Ishikawa (cell line): ENCODE measurements around the gene KDF1.

Source experiments
- CEBPB ChIP-seq: IDR thresholded peaks from 2 replicates; pipeline ENCODE4 v1.6.1; 2012
- EGR1 ChIP-seq: IDR thresholded peaks from 2 replicates; pipeline ENCODE4 v1.6.1; 2012
- EP300 ChIP-seq: IDR thresholded peaks from 2 replicates; pipeline ENCODE4 v1.6.1; 2012; ENCODE audit warnings: borderline replicate concordance
- FOXM1 ChIP-seq: IDR thresholded peaks from 2 replicates; pipeline ENCODE4 v1.6.1; 2012; ENCODE audit warnings: low read depth, borderline replicate concordance
- NFIC ChIP-seq: IDR thresholded peaks from 2 replicates; pipeline ENCODE4 v1.6.1; 2012
- RAD21 ChIP-seq: IDR thresholded peaks from 2 replicates; pipeline ENCODE4 v1.6.1; 2012; ENCODE audit warnings: low read depth
- REST ChIP-seq: IDR thresholded peaks from 2 replicates; pipeline ENCODE4 v1.6.1; 2012; ENCODE audit warnings: low read depth, mild to moderate bottlenecking
- TAF1 ChIP-seq: IDR thresholded peaks from 2 replicates; pipeline ENCODE4 v1.6.1; 2012; ENCODE audit warnings: low read depth, mild to moderate bottlenecking
- TCF12 ChIP-seq: IDR thresholded peaks from 2 replicates; pipeline ENCODE4 v1.6.1; 2012; ENCODE audit warnings: low read depth
- TEAD4 ChIP-seq: IDR thresholded peaks from 2 replicates; pipeline ENCODE4 v1.6.1; 2012
- YY1 ChIP-seq: IDR thresholded peaks from 2 replicates; pipeline ENCODE4 v1.6.1; 2012; ENCODE audit warnings: low read depth
- ZBTB7A ChIP-seq: IDR thresholded peaks from 2 replicates; pipeline ENCODE4 v1.6.1; 2012; ENCODE audit warnings: low read depth
- TF ChIP-seq, protein P1 (sequence below): IDR thresholded peaks from 2 replicates; pipeline ENCODE4 v1.6.1; 2012

Gene KDF1

DNA sequence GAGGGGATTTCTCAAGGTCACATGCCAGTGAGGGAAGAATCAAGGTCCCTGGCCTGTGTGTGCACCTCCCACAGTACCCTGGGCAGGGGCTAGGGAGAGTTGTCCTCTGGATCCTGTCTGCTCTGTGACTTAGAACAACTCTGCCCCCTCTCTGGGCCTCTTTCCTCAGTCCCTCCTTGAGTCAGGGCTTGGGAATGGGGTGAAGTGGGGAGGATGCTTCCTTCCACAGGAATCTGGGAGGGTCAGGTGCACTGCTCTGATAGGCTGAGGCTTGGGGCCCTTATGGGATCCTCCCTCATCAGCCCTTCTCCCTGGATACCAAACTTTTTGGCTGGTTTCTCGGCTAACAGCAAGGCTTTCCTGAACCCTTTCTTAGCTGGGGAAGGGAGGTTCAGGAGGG lies 35.8 kb upstream of the KDF1 start:
- TF ChIP-seq EP300: no peak
- TF ChIP-seq TAF1: no peak

DNA sequence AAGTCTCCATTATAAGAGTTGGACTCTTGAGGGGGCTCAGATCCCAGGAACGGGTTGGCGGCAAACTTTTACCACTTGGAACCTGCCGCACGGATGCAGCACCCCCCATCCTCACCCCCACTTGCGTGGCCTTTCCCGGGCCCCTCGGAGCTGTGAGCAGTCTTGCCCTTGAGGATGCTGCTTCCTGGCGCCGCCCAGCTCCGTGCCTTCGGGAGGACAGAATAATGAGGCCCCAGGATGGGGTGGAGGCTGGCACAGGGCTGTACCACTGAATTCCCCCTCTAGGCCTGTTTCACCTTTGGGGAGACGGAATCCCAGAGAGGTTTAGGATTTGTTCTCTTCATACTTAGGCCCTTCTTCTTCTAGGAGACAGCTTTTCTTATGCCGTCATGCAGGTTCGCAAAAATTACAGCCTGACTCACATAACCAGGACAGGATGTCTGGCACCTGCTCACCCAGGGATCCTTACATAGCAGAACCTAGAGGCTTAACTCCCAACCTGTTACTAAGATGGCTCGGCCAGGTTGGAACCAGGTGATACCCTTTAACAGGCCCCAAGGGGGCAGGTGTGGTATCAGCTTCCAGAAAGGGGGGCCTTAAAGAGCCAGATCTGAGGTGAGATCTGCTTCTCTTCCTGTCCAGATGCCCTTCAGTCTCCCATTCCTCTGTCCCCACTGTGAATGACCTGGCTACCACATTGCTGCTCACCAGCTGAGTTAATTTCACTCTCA lies 34.7 kb upstream of the KDF1 start:
- TF ChIP-seq TEAD4 (no peak), NFIC (no peak), REST (no peak), EGR1 (no peak), TCF12 (no peak), RAD21 (no peak)
- TF ChIP-seq, protein P1, sequence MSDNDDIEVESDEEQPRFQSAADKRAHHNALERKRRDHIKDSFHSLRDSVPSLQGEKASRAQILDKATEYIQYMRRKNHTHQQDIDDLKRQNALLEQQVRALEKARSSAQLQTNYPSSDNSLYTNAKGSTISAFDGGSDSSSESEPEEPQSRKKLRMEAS: no peak

GRCh38 chr1:26994020-26994786 lies 33.9 kb upstream of the KDF1 start:
- TF ChIP-seq NFIC (no peak), TAF1 (no peak), RAD21 (no peak), FOXM1 (no peak), REST (no peak), TEAD4 (no peak), ZBTB7A (no peak), EGR1 (no peak)

DNA sequence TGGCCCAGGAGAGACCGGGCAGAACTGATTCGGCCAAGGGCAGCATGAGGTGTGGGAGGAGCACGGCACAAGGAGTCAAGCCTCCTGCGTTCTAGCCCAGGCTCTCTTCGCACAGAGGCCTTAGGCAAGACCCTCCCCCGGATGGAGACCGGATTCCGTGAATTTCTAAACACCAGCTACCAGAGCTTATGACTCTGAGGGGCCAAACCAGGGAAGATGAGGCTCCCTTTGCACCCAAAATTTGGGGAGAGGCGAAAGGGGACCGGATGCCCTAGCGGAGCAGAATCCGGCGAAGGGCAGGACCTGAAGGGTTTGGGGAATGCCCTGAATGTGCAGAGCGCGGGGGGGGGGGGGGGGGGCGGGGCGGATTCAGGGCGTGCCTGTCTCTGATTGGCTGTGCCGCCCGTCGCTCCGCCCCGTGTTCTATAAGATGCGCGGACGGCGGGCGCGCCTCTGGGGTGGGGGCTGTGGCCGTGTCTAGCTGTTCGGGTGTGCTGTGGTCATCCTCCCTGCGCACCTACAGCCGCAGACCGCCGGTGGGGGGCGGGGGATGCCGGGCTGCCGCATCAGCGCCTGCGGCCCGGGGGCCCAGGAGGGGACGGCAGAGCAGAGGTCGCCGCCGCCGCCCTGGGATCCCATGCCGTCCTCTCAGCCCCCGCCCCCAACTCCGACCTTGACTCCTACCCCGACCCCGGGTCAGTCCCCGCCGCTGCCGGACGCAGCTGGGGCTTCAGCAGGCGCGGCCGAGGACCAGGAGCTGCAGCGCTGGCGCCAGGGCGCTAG lies 33.2 kb upstream of the KDF1 start, which contains the start of gene TRNP1:
TRNP1 (plus strand) TSS at position 456 of the 783 bp plus-strand sequence; CDS start at position 551, 95 bp downstream.
- TF ChIP-seq, protein P1: 0 out of 2 replicates have a peak, but pooled peaks have one; percentile 4
- TF ChIP-seq YY1: 0 out of 2 replicates have a peak, but pooled peaks have one; percentile 22
- no peak for TF ChIP-seq REST
- peak; percentile 22; the same call in 1 of the 2 replicates for TF ChIP-seq TEAD4

DNA sequence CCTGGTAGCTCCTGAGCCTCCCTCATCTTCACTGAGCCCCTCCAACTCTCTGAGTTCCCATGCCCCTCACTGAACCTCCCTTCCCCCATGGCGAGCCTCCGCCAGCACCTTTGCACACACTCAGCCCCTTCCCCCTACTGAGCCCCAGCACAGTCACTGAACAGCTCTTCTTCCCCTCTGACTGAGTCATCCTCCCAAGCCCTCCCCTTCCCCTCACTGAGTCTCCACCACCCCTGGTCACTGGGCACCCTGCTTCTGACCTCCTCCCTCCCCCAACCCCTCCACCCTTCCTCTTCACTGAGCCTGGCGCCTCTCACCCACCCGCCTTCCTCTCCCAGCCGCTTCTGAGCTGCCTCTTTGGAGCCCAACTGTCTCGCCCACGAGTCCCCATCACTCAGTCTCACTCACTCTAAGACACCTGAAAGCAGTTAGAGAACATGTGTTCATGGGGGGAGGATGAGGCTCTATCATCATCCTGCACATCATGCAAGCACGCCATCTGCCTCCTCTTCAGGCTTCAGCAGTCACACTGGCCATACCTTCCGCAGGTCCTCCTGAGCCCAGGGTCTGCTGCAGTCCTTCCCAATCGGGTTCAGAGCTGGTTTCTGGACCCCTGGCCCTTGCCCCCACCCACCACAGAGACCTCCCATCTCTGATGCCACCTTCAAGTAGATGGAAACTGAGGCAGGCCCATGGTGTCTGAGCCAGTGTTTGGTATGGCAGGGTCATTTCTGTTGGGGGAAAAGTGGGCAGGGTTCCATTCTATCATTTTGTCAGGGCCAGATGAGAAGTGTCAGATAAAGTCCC lies 31.2 kb upstream of the KDF1 start:
- TF ChIP-seq FOXM1: no peak
- TF ChIP-seq TAF1: no peak
- TF ChIP-seq TCF12: no peak
- no peak for TF ChIP-seq YY1
- TF ChIP-seq REST: no peak
- TF ChIP-seq EGR1: no peak
- no peak for TF ChIP-seq CEBPB
- TF ChIP-seq, protein P1: no peak
- no peak for TF ChIP-seq EP300
- TF ChIP-seq NFIC: no peak
- no peak for TF ChIP-seq TEAD4
